ENCODE results near the gene SPAG16. TPM values are rescaled to one million over a fixed set of nuclear protein-coding genes. Genes with fewer than 3 reads are reported as not detected.

The SPAG16 gene
- total RNA-seq, 2 donors from 2014 or later = 8.2 to 9.0 TPM

Other genes with a start within 250 kb of the SPAG16 start
- gene IKZF2, start 132.9 kb upstream of the SPAG16 start, total RNA-seq = 10 to 100 TPM in 1 of 2 donors, 1 to 10 TPM in 1; 9.8 to 19.1 TPM